Measurements from ENCODE around the gene EFNA2. TPM values are rescaled to one million over a fixed set of nuclear protein-coding genes. Genes with fewer than 3 reads are reported as not detected.

Gene EFNA2
- total RNA-seq, 3 donors from 2014 or later (not counting 1 experiment from before 2014, with no cell fraction given), result not detected

DNA sequence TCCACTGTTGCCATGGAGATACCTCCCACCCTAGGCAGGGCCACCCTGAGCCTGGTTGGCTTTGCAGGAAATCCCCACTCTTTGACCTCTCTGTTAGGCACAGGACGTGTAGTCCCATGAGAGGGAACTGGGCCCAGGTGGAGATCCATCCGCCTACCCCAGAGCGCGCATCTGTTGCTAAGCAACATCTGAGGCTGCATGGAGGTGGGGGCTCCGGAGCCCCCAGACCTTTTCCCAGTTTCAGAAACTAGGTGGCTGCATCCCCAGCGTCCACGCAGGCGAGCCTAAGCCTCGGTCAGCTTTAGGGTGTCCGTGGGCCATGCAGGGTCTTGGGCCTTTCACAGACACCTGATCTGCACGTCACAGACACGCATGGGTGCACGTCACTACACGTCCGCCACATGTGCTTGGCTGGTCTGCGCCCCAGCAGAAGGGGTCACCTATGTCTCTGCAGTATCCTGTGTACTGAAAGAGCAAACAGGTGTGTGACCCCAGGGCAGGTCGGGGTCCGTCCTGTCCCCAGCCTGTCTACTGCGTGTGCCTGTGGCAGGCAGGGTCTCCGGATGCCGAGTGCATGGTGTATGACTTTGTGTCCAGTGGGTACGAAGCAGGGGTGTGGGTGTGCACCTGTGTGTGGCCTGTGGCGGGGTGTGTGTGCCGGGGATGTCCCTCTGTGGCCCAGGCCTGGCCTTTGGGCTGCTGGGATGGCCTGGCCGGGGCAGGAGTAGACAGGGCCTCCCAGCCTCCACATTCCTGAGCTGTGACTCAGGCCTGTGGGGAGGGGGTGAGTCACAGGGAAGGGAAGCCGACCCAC lies 20.7 kb upstream of the EFNA2 start:
- peak overlapping the region; percentile 70 for H3K27ac ChIP-seq (ENCODE audit: low read length)
- Mint-ChIP-seq H3K4me1 (peaks cover 44 to 62% of the 10 kb centered on the region in 2 donors), H3K27me3 (ENCODE audit: low read depth in 2 of 2) (no peaks in the 10 kb centered on the region), H3K4me3 (peak overlapping the region; percentile 75), H3K9me3 (no peaks in the 10 kb centered on the region), H3K36me3 (no peaks in the 10 kb centered on the region), H3K27ac (peak overlapping the region; percentile 59 to 97)
- H3K27me3 ChIP-seq (ENCODE audit: control insufficient read depth, insufficient read depth, low read length), result no peaks in the 10 kb centered on the region
- no peaks in the 10 kb centered on the region for H3K9me3 ChIP-seq (ENCODE audit: control insufficient read depth, insufficient read depth, low read length)
- no peak overlapping the region for H3K4me3 ChIP-seq (ENCODE audit: low read length)
- H3K36me3 ChIP-seq (ENCODE audit: control insufficient read depth, insufficient read depth, low read length), result peaks cover under 1% of the 10 kb centered on the region
- 77% methylated on average over 26 of the region's 26 CpGs for WGBS (ENCODE audit: insufficient coverage)
- TF ChIP-seq, protein P1, sequence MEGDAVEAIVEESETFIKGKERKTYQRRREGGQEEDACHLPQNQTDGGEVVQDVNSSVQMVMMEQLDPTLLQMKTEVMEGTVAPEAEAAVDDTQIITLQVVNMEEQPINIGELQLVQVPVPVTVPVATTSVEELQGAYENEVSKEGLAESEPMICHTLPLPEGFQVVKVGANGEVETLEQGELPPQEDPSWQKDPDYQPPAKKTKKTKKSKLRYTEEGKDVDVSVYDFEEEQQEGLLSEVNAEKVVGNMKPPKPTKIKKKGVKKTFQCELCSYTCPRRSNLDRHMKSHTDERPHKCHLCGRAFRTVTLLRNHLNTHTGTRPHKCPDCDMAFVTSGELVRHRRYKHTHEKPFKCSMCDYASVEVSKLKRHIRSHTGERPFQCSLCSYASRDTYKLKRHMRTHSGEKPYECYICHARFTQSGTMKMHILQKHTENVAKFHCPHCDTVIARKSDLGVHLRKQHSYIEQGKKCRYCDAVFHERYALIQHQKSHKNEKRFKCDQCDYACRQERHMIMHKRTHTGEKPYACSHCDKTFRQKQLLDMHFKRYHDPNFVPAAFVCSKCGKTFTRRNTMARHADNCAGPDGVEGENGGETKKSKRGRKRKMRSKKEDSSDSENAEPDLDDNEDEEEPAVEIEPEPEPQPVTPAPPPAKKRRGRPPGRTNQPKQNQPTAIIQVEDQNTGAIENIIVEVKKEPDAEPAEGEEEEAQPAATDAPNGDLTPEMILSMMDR (IDR thresholded peaks at IDR 0.05), result no peak
- intact Hi-C loops (cut with micrococcal nuclease), result no loop called here
- ATAC-seq, result no peak
- peak in 1 of 2 donors; percentile 41 for DNase-seq
- H3K4me1 ChIP-seq (ENCODE audit: control insufficient read depth, insufficient read depth, low read length), result peaks cover 80% of the 10 kb centered on the region

DNA sequence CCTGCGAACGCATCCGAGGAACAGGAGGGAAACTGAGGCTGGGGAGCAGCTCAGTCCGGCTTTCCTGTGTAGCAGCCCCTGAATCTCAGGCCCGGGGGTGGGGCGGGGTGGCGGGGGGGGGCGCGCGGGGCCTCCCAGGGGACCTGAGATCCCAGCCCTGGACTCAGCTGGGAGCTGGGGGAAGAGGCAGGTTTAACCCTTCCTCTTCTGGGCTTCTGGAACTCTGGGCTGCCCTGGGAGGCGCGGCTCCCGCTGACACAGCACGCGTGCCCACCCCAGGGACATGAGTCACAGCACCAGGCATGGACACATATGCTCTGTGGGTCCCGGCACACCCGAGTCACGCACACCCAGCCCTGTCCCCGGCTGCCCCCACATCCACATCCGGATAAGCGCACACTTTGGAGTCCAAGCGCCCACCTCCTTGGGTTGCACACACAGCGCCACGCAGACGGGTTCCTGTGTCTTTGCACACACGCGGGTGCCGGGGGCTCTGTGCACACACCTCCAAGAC lies 20.0 kb upstream of the EFNA2 start:
- Mint-ChIP-seq H3K4me3 (peak overlapping the region; percentile 72), H3K36me3 (no peaks in the 10 kb centered on the region), H3K4me1 (peaks cover 50 to 67% of the 10 kb centered on the region in 2 donors), H3K9me3 (no peaks in the 10 kb centered on the region), H3K27ac (peak overlapping the region; percentile 21 to 97), H3K27me3 (ENCODE audit: low read depth in 2 of 2) (no peaks in the 10 kb centered on the region)
- peak overlapping the region; percentile 28 for H3K4me3 ChIP-seq (ENCODE audit: low read length)
- intact Hi-C loops (cut with micrococcal nuclease), result loop anchor here (1.0 kb wide), 2 partner anchors 16 to 21 kb away; no protein-coding TSS in a partner anchor
- WGBS (ENCODE audit: insufficient coverage), result 34% methylated on average over 25 of the region's 28 CpGs
- peaks cover 5% of the 10 kb centered on the region for H3K36me3 ChIP-seq (ENCODE audit: control insufficient read depth, insufficient read depth, low read length)
- H3K27me3 ChIP-seq (ENCODE audit: control insufficient read depth, insufficient read depth, low read length), result no peaks in the 10 kb centered on the region
- H3K27ac ChIP-seq (ENCODE audit: low read length), result peak overlapping the region; percentile 70
- TF ChIP-seq, protein P1 (IDR thresholded peaks at IDR 0.05), result no peak
- peaks cover 80% of the 10 kb centered on the region for H3K4me1 ChIP-seq (ENCODE audit: control insufficient read depth, insufficient read depth, low read length)
- H3K9me3 ChIP-seq (ENCODE audit: control insufficient read depth, insufficient read depth, low read length), result no peaks in the 10 kb centered on the region
- ATAC-seq (peak in 1 of 3 donors; percentile 12), DNase-seq (peak; percentile 64 to 69)

DNA sequence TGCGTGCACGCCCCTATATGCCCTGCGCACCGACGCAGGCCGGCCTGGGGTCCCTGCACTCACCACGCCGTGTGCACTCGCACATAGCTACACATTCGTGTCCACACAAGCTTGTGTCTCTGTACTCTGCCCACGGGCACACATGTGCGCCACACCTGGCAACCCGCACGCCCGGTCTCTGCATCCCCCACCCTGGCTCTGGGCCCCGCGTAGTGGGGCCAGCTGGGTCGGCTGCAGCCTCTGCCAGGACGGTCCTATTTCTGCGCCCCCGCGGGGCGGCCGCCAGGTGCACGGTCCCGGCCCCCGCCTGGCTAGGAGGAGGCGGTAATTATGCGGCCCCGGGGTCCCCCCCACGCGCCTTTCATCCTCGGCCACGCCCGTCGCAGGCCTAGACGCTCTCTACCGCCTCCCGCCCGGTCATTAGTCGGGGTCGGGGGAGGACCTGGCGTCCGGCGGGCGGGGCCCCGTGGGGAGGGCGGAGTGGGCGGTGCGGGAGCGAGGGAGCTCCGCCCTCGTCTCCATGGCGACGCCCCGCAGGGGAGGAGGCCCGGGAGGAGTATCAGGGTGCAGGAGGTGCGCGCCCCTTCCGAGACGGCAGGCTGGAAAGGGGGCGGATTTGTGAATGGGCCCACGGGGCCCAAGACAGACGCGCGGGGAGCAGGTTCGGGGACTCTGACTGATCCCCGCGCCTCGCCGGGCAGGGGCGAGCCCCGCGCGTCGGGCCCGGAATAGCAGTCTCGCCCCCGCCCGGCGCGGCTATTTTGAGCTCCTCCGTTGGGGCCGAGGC lies 19.4 kb upstream of the EFNA2 start:
- Mint-ChIP-seq H3K4me1 (peaks cover 53 to 67% of the 10 kb centered on the region in 2 donors), H3K27me3 (ENCODE audit: low read depth in 2 of 2) (no peaks in the 10 kb centered on the region), H3K36me3 (no peaks in the 10 kb centered on the region), H3K4me3 (peak overlapping the region; percentile 72), H3K9me3 (no peaks in the 10 kb centered on the region), H3K27ac (peak overlapping the region; percentile 21 to 97)
- intact Hi-C loops (cut with micrococcal nuclease), result loop anchor here (1.0 kb wide), 2 partner anchors 17 to 22 kb away; no protein-coding TSS in a partner anchor
- 2% methylated on average over 84 of the region's 84 CpGs for WGBS (ENCODE audit: insufficient coverage)
- peak overlapping the region; percentile 70 for H3K27ac ChIP-seq (ENCODE audit: low read length)
- peaks cover 83% of the 10 kb centered on the region for H3K4me1 ChIP-seq (ENCODE audit: control insufficient read depth, insufficient read depth, low read length)
- peak; percentile 41 to 66 (median 53) for ATAC-seq
- peak; percentile 89 to 91 for DNase-seq
- H3K36me3 ChIP-seq (ENCODE audit: control insufficient read depth, insufficient read depth, low read length), result peaks cover 12% of the 10 kb centered on the region
- H3K4me3 ChIP-seq (ENCODE audit: low read length), result peak overlapping the region; percentile 28
- no peaks in the 10 kb centered on the region for H3K27me3 ChIP-seq (ENCODE audit: control insufficient read depth, insufficient read depth, low read length)
- TF ChIP-seq, protein P1 (IDR thresholded peaks at IDR 0.05), result no peak
- H3K9me3 ChIP-seq (ENCODE audit: control insufficient read depth, insufficient read depth, low read length), result no peaks in the 10 kb centered on the region

Measured in natural killer cell (primary cell).